ENCODE results near the gene ROGDI.

DNA sequence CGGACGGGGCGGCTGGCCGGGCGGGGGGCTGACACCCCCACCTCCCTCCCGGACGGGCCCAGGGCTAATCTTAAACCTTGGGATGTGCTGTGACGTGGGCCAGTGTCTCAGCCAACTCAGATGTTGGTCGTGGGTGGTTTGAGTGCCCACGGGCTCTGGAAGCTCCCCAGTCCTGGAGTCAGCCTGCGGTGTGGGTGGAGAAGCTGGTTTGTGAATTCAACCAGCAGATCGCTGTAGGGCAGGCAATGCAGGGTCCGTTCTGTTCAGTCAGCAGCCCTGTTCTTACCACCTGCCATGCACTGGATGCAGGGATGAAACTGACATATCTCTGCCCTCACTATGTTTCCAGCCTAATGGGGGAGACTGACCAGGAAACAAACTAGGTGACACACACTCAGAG lies 27.4 kb downstream of the ROGDI start:
- TF ChIP-seq, protein P1, sequence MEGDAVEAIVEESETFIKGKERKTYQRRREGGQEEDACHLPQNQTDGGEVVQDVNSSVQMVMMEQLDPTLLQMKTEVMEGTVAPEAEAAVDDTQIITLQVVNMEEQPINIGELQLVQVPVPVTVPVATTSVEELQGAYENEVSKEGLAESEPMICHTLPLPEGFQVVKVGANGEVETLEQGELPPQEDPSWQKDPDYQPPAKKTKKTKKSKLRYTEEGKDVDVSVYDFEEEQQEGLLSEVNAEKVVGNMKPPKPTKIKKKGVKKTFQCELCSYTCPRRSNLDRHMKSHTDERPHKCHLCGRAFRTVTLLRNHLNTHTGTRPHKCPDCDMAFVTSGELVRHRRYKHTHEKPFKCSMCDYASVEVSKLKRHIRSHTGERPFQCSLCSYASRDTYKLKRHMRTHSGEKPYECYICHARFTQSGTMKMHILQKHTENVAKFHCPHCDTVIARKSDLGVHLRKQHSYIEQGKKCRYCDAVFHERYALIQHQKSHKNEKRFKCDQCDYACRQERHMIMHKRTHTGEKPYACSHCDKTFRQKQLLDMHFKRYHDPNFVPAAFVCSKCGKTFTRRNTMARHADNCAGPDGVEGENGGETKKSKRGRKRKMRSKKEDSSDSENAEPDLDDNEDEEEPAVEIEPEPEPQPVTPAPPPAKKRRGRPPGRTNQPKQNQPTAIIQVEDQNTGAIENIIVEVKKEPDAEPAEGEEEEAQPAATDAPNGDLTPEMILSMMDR (optimal IDR thresholded peaks at IDR 0.05 in 1 of 3, IDR thresholded peaks at IDR 0.05 in 1 of 3, conservative IDR thresholded peaks at IDR 0.05 in 1 of 3; ENCODE audit: extremely low read depth in 1 of 3, insufficient read depth in 2 of 3, low read length in 3 of 3) = no peak
- TF ChIP-seq EZH2 (IDR thresholded peaks at IDR 0.05; ENCODE audit: low read length) = no peak
